ENCODE data around the gene CMTM4. TPM values are rescaled to one million over a fixed set of nuclear protein-coding genes. Genes with fewer than 3 reads are reported as not detected.

Gene CMTM4
- total and polyA plus RNA-seq, 2 experiments from 2014 or later = 14.1 to 77.0 TPM

- no peaks in the 10 kb centered on the region for H3K9me3 Mint-ChIP-seq
Observed at GRCh38 chr16:66592814-66593213, 103.7 kb downstream of the CMTM4 start.

GRCh38 chr16:66592241-66592640 lies 104.3 kb downstream of the CMTM4 start:
- no peak for ATAC-seq
- no peaks in the 10 kb centered on the region for H3K36me3 ChIP-seq (ENCODE audit: insufficient read depth)
- H3K27me3 Mint-ChIP-seq (ENCODE audit: insufficient read depth, low read depth, poor library complexity) = peaks cover 12% of the 10 kb centered on the region
- no peaks in the 10 kb centered on the region for H3F3A ChIP-seq (replicated peaks; ENCODE audit: low read depth)
- no peaks in the 10 kb centered on the region for H3K9me2 ChIP-seq (ENCODE audit: insufficient read depth)
- H3K27ac Mint-ChIP-seq = no peak overlapping the region
- DNase-seq (ENCODE audit: low spot score) = no peak
- no peaks in the 10 kb centered on the region for H3K27me3 ChIP-seq (ENCODE audit: insufficient read depth)
- H3K9me3 Mint-ChIP-seq = no peaks in the 10 kb centered on the region
- no peak overlapping the region for H3K27ac ChIP-seq (ENCODE audit: low read depth)
- H3K4me1 Mint-ChIP-seq = peaks cover 13% of the 10 kb centered on the region; the same call in 2 of the 3 replicates
- H3K4me3 Mint-ChIP-seq = no peak overlapping the region
- peaks cover 3% of the 10 kb centered on the region; the same call in 1 of the 2 replicates for H3K4me1 ChIP-seq (ENCODE audit: insufficient read depth)
- H3K36me3 Mint-ChIP-seq (ENCODE audit: low read depth) = no peaks in the 10 kb centered on the region
- no peaks in the 10 kb centered on the region for H3K79me2 ChIP-seq (replicated peaks; ENCODE audit: insufficient read depth)
- no peaks in the 10 kb centered on the region for H4K20me1 ChIP-seq (replicated peaks; ENCODE audit: insufficient read depth)
- no peak overlapping the region for H2AFZ ChIP-seq
- no peak overlapping the region for H3K4me3 ChIP-seq
- no peak overlapping the region for H3K4me2 ChIP-seq
- TF ChIP-seq STAT1 (IDR thresholded peaks at IDR 0.05; ENCODE audit: unreplicated experiment) (no peak), ETS1 (IDR thresholded peaks at IDR 0.05) (no peak), POLR2AphosphoS5 (IDR thresholded peaks at IDR 0.05; ENCODE audit: low read depth) (no peak), REST (IDR thresholded peaks at IDR 0.05; ENCODE audit: unreplicated experiment) (no peak), NANOG (IDR thresholded peaks at IDR 0.05; ENCODE audit: borderline replicate concordance) (no peak), JUNB (IDR thresholded peaks at IDR 0.05; ENCODE audit: unreplicated experiment) (no peak), ZNF462 (CRISPR knock-in tag; IDR thresholded peaks at IDR 0.05) (no peak), ZNF331 (CRISPR knock-in tag; IDR thresholded peaks at IDR 0.05; ENCODE audit: low read depth) (no peak), ZNF114 (CRISPR knock-in tag; IDR thresholded peaks at IDR 0.05) (no peak), EZH2phosphoT487 (IDR thresholded peaks at IDR 0.05; ENCODE audit: unreplicated experiment) (no peak), EZH2 (IDR thresholded peaks at IDR 0.05; ENCODE audit: low read depth, unreplicated experiment) (no peak)

More at GRCh38 chr16:66592814-66593213, 103.7 kb downstream of the CMTM4 start:
- no peak overlapping the region for H3K27ac Mint-ChIP-seq
- DNase-seq (ENCODE audit: low spot score) = no peak
- no peaks in the 10 kb centered on the region for H3K79me2 ChIP-seq (replicated peaks; ENCODE audit: insufficient read depth)
- H3K4me2 ChIP-seq = no peak overlapping the region
- peaks cover 13% of the 10 kb centered on the region; the same call in 2 of the 3 replicates for H3K4me1 Mint-ChIP-seq
- no peak overlapping the region for H3K4me3 ChIP-seq
- H3K27ac ChIP-seq (ENCODE audit: low read depth) = no peak overlapping the region
- H3F3A ChIP-seq (replicated peaks; ENCODE audit: low read depth) = no peaks in the 10 kb centered on the region
- ATAC-seq = no peak
- no peaks in the 10 kb centered on the region for H3K27me3 ChIP-seq (ENCODE audit: insufficient read depth)
- H3K36me3 ChIP-seq (ENCODE audit: insufficient read depth) = no peaks in the 10 kb centered on the region
- H3K4me3 Mint-ChIP-seq = no peak overlapping the region
- no peaks in the 10 kb centered on the region for H3K9me2 ChIP-seq (ENCODE audit: insufficient read depth)
- peaks cover 11% of the 10 kb centered on the region for H3K27me3 Mint-ChIP-seq (ENCODE audit: insufficient read depth, low read depth, poor library complexity)
- H3K36me3 Mint-ChIP-seq (ENCODE audit: low read depth) = no peaks in the 10 kb centered on the region
- peaks cover 3% of the 10 kb centered on the region; the same call in 1 of the 2 replicates for H3K4me1 ChIP-seq (ENCODE audit: insufficient read depth)
- no peaks in the 10 kb centered on the region for H4K20me1 ChIP-seq (replicated peaks; ENCODE audit: insufficient read depth)
- no peak for TF ChIP-seq STAT1 (IDR thresholded peaks at IDR 0.05; ENCODE audit: unreplicated experiment)
- no peak overlapping the region for H2AFZ ChIP-seq

All from GM23338 (cell line).